ENCODE measurements around the gene FLAD1.
A peak's percentile ranks its signal among the peaks of the same experiment; 100 is the strongest.

Gene FLAD1

GRCh38 chr1:155000411-155000725, 17.2 kb downstream of the FLAD1 start:
- Mint-ChIP-seq H3K36me3 (peaks cover 2% of the 10 kb centered on the region), H3K4me3 (peak overlapping the region; percentile 90), H3K27me3 (peaks cover 2% of the 10 kb centered on the region), H3K9me3 (ENCODE audit: low read depth) (no peaks in the 10 kb centered on the region), H3K27ac (peak overlapping the region; percentile 91), H3K4me1 (ENCODE audit: low read depth) (peaks cover 44% of the 10 kb centered on the region)

- peaks cover 47% of the 10 kb centered on the region for H3K4me1 Mint-ChIP-seq (ENCODE audit: low read depth)
- peak overlapping the region; percentile 54 for H3K27ac Mint-ChIP-seq
- peaks cover 2% of the 10 kb centered on the region for H3K36me3 Mint-ChIP-seq
- H3K4me3 Mint-ChIP-seq: peak overlapping the region; percentile 82
- no peaks in the 10 kb centered on the region for H3K9me3 Mint-ChIP-seq (ENCODE audit: low read depth)
- H3K27me3 Mint-ChIP-seq: no peaks in the 10 kb centered on the region
Measured at GRCh38 chr1:155000726-155001424, 17.7 kb downstream of the FLAD1 start.

- H3K9me3 Mint-ChIP-seq (ENCODE audit: low read depth): no peaks in the 10 kb centered on the region
- H3K36me3 Mint-ChIP-seq: peaks cover under 1% of the 10 kb centered on the region
- H3K27ac Mint-ChIP-seq: peak overlapping the region; percentile 41
- H3K4me3 Mint-ChIP-seq: peak overlapping the region; percentile 82
- peaks cover 50% of the 10 kb centered on the region for H3K4me1 Mint-ChIP-seq (ENCODE audit: low read depth)
- H3K27me3 Mint-ChIP-seq: no peaks in the 10 kb centered on the region
Measured at GRCh38 chr1:155001425-155001674, 18.2 kb downstream of the FLAD1 start.

GRCh38 chr1:155001675-155002463, 18.7 kb downstream of the FLAD1 start:
- Mint-ChIP-seq H3K9me3 (ENCODE audit: low read depth) (no peaks in the 10 kb centered on the region), H3K36me3 (no peaks in the 10 kb centered on the region), H3K27ac (peak overlapping the region; percentile 88), H3K4me3 (peak overlapping the region; percentile 87), H3K4me1 (ENCODE audit: low read depth) (peaks cover 55% of the 10 kb centered on the region), H3K27me3 (no peaks in the 10 kb centered on the region)

- Mint-ChIP-seq H3K4me3 (peak within 1 kb of the TSS; percentile 90), H3K36me3 (no peaks in the 10 kb centered on the region), H3K4me1 (ENCODE audit: low read depth) (peaks cover 54% of the 10 kb centered on the region), H3K9me3 (ENCODE audit: low read depth) (no peaks in the 10 kb centered on the region), H3K27ac (peak within 1 kb of the TSS; percentile 88), H3K27me3 (no peaks in the 10 kb centered on the region)
Measured at GRCh38 chr1:155002464-155003226, 19.5 kb downstream of the FLAD1 start, which contains the start of gene ZBTB7B. TSS of gene ZBTB7B (plus strand) at chr1:155002802. CDS start at chr1:155014661, 11,859 bp downstream.

- H3K4me1 Mint-ChIP-seq (ENCODE audit: low read depth): peaks cover 49% of the 10 kb centered on the region
- H3K27me3 Mint-ChIP-seq: no peaks in the 10 kb centered on the region
- no peaks in the 10 kb centered on the region for H3K9me3 Mint-ChIP-seq (ENCODE audit: low read depth)
Measured at GRCh38 chr1:155003227-155003765, 20.2 kb downstream of the FLAD1 start.

GRCh38 chr1:155003766-155004351, 20.7 kb downstream of the FLAD1 start:
- Mint-ChIP-seq H3K9me3 (ENCODE audit: low read depth) (no peaks in the 10 kb centered on the region), H3K4me1 (ENCODE audit: low read depth) (peaks cover 50% of the 10 kb centered on the region), H3K36me3 (no peaks in the 10 kb centered on the region), H3K27ac (peak overlapping the region; percentile 81), H3K4me3 (peak overlapping the region; percentile 90), H3K27me3 (no peaks in the 10 kb centered on the region)

More at GRCh38 chr1:155003227-155003765, 20.2 kb downstream of the FLAD1 start:
- peak overlapping the region; percentile 90 for H3K4me3 Mint-ChIP-seq
- H3K27ac Mint-ChIP-seq: peak overlapping the region; percentile 81
- H3K36me3 Mint-ChIP-seq: no peaks in the 10 kb centered on the region

- Mint-ChIP-seq H3K4me1 (ENCODE audit: low read depth) (peaks cover 48% of the 10 kb centered on the region), H3K4me3 (peak overlapping the region; percentile 79), H3K27me3 (no peaks in the 10 kb centered on the region), H3K27ac (peak overlapping the region; percentile 77), H3K36me3 (no peaks in the 10 kb centered on the region), H3K9me3 (ENCODE audit: low read depth) (no peaks in the 10 kb centered on the region)
Measured at GRCh38 chr1:155004352-155005075, 21.4 kb downstream of the FLAD1 start.

- Mint-ChIP-seq H3K27ac (peak overlapping the region; percentile 83), H3K27me3 (no peaks in the 10 kb centered on the region), H3K4me1 (ENCODE audit: low read depth) (peaks cover 51% of the 10 kb centered on the region), H3K4me3 (no peak overlapping the region), H3K36me3 (no peaks in the 10 kb centered on the region), H3K9me3 (ENCODE audit: low read depth) (no peaks in the 10 kb centered on the region)
Measured at GRCh38 chr1:155005076-155006011, 22.2 kb downstream of the FLAD1 start.

GRCh38 chr1:155006601-155007101, 23.5 kb downstream of the FLAD1 start:
- Mint-ChIP-seq H3K27me3 (no peaks in the 10 kb centered on the region), H3K36me3 (no peaks in the 10 kb centered on the region), H3K27ac (peak overlapping the region; percentile 83), H3K4me3 (peak overlapping the region; percentile 70), H3K9me3 (ENCODE audit: low read depth) (no peaks in the 10 kb centered on the region), H3K4me1 (ENCODE audit: low read depth) (peaks cover 57% of the 10 kb centered on the region)

GRCh38 chr1:155007251-155007828, 24.2 kb downstream of the FLAD1 start:
- Mint-ChIP-seq H3K9me3 (ENCODE audit: low read depth) (no peaks in the 10 kb centered on the region), H3K4me1 (ENCODE audit: low read depth) (peaks cover 61% of the 10 kb centered on the region), H3K4me3 (no peak overlapping the region), H3K27me3 (no peaks in the 10 kb centered on the region), H3K36me3 (no peaks in the 10 kb centered on the region), H3K27ac (no peak overlapping the region)

GRCh38 chr1:155008015-155008941, 25.1 kb downstream of the FLAD1 start:
- H3K27me3 Mint-ChIP-seq: no peaks in the 10 kb centered on the region
- no peaks in the 10 kb centered on the region for H3K36me3 Mint-ChIP-seq
- H3K27ac Mint-ChIP-seq: no peak overlapping the region
- peaks cover 67% of the 10 kb centered on the region for H3K4me1 Mint-ChIP-seq (ENCODE audit: low read depth)
- no peak overlapping the region for H3K4me3 Mint-ChIP-seq
- H3K9me3 Mint-ChIP-seq (ENCODE audit: low read depth): no peaks in the 10 kb centered on the region

All from activated naive CD8-positive, alpha-beta T cell (primary cell).